Measurements from ENCODE around the gene SCAMP5. TPM values are rescaled to one million over a fixed set of nuclear protein-coding genes. Genes with fewer than 3 reads are reported as not detected.

SCAMP5 gene
- polyA plus RNA-seq, 4 donors = 19.5 to 30.0 (median 25.7) TPM

DNA sequence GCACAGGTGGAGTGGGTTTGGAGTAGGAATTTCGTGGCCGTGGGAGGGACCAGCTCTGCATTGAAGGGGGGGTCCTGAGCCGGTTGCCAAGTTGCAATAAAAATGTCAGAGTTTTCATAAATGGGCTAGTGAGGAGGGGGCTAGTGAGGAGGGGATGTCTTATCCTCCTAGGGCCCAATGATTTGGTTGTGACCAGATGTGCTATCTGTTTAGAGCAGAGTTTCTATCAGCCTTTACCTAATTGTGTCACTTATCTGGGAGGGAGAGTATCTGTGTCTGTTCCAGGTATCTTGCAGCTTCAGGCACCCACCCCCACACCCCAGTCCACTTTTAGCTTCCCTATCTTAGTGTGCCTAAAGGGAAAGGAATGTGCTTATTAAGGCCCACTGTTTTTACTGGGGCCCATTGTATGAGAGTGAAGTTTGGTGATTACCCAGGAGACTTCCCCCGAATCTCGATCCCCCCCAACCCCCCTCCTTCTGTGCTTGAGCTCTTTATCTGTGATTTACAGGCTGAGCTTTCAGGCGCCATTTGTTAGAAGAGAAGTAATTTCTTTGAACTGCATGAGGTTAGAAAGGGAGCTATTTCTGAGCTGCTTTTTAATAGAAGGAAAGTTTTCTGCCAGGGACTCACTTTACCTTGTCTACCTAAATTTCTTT lies 70.6 kb downstream of the SCAMP5 start:
- no peak for DNase-seq (ENCODE audit: low read depth in 4 of 4, low spot score in 2 of 4)

DNA sequence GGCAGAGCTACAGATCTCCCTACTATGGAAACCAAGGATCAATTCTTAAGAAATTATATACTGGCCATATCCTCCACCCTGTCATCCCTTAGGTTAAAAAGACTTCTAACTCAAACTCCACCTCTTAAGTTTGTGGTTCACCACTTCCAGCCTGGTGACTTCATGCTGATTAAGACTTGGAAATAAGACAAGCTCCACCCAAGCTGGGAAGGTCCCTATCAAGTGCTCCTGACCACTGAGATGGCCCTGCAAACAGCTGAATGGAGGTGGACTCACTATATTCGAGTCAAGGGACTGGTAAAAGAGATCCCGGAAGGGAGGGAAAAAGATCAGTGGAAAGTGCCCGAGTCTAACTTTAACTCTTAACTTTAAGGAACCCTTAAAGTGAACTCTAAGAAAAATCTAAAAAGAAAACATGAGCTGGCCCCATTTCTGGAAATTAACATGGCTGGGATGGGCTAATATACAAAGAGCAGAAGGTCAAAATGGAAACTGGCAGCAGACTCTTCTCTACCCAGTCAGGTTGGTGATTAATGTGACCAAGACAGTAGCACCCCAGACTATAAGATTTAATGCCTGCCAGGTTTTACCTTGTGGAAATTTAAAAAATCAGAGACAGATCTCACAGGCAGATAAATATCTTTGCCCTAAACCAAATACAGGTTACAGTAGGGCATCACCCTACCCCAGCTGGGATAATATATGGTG lies 71.9 kb downstream of the SCAMP5 start:
- no peak for DNase-seq (ENCODE audit: low read depth in 4 of 4, low spot score in 2 of 4)

DNA sequence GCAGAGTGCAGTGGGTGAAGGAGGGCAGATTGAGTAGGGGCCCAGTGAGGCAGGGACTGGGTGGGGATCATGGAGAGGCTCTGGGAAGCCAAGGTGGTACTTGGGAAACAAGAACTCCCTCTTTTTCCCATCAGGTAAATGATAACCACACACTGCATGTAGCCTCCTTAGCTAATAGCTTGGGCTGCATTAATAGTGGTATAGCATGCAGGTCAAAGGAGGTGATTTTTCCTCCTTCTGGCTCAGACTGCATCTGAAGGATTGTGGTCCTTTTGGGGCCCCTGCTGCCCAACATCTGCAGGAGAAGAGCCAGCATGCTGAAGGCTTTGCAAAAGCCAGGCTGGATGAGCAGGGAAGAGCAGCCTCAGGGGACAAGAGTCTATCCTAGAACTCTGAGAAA lies 73.4 kb downstream of the SCAMP5 start:
- DNase-seq (ENCODE audit: low read depth in 4 of 4, low spot score in 2 of 4) = no peak

DNA sequence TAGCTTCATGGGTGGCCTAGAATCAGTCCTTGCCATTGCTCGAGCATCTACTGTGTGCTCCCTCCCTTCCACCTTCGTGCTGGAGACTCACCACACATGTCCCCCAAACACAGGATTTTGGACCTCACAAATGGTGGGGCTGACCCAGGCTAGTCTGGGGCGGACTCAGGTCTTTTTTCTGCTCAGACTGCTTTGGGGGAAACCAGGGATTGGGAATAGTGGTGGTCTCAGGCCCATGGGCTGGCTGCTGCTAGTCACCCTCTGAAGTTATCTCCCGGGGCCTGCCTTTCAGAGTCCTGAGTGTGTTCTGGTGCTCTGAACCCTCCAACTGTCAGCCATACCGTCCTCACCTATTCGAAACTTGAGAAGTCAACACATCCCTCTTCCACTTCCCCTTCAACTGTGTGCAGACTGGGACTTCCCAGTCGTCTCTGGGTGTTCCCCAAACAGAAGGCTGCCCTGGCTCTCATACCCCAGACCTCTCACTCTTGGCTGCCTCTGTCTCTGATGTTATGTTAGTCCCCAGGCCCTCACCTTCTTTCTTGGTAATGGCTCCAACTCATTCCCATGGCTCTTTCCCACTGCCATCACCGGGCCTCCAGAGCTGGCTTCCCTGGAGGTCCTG lies 74.0 kb downstream of the SCAMP5 start:
- no peak for DNase-seq (ENCODE audit: low read depth in 4 of 4, low spot score in 2 of 4)

DNA sequence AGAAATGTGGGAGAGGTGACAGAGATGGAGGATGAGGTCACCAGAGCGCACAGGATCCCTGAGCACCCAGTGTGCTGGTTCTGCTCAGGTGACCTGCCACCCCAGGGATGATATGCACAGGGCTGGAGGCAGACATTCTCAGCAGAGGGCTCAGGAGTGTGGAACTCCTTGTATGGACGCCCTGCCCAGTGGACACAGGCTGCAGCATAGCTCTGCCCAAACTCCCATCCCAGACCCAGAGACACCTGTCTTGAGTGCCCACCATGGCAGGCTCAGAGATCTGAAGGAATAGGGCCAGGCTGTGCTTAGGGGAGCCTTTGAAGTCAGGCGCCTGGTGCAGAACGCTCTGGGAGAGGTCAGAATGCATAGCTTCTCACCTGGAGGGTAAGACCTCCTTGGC lies 75.3 kb downstream of the SCAMP5 start:
- no peak for DNase-seq (ENCODE audit: low read depth in 4 of 4, low spot score in 2 of 4)

Other genes with a start within 250 kb of the SCAMP5 start
- under 1 TPM; 0.10 to 0.25 (median 0.19) TPM for gene CYP1A2, start 246.7 kb upstream of the SCAMP5 start, polyA plus RNA-seq (ENCODE audit: insufficient read length in 4 of 4)
- 10 to 100 TPM; 45.4 to 51.3 (median 46.4) TPM for gene CSK, start 213.5 kb upstream of the SCAMP5 start, polyA plus RNA-seq (ENCODE audit: insufficient read length in 4 of 4)
- gene LMAN1L, start 182.7 kb upstream of the SCAMP5 start, polyA plus RNA-seq (ENCODE audit: insufficient read length in 4 of 4) = not detected
- gene CPLX3, start 168.9 kb upstream of the SCAMP5 start, polyA plus RNA-seq (ENCODE audit: insufficient read length in 4 of 4) = under 1 TPM in 1 of 4 donors, not detected in 3; 0.07 TPM
- gene ULK3, start 152.4 kb upstream of the SCAMP5 start, polyA plus RNA-seq (ENCODE audit: insufficient read length in 4 of 4) = 10 to 100 TPM; 30.5 to 36.2 (median 33.7) TPM
- gene SCAMP2, start 122.2 kb upstream of the SCAMP5 start, polyA plus RNA-seq (ENCODE audit: insufficient read length in 4 of 4) = 10 to 100 TPM; 68.4 to 78.0 (median 72.7) TPM
- gene MPI, start 105.5 kb upstream of the SCAMP5 start, polyA plus RNA-seq (ENCODE audit: insufficient read length in 4 of 4) = 10 to 100 TPM; 60.5 to 76.7 (median 63.1) TPM
- gene FAM219B, start 88.7 kb upstream of the SCAMP5 start, polyA plus RNA-seq (ENCODE audit: insufficient read length in 4 of 4) = 10 to 100 TPM; 52.4 to 59.7 (median 57.6) TPM
- 100 to 1,000 TPM; 191 to 233 (median 208) TPM for gene COX5A, start 57.5 kb upstream of the SCAMP5 start, polyA plus RNA-seq (ENCODE audit: insufficient read length in 4 of 4)
- gene RPP25, start 38.8 kb upstream of the SCAMP5 start, polyA plus RNA-seq (ENCODE audit: insufficient read length in 4 of 4) = 1 to 10 TPM; 2.0 to 3.4 (median 2.9) TPM
- 10 to 100 TPM; 11.1 to 15.1 (median 14.3) TPM for gene PPCDC, start 28.0 kb downstream of the SCAMP5 start, polyA plus RNA-seq (ENCODE audit: insufficient read length in 4 of 4)
- 10 to 100 TPM in 2 of 4 donors, 1 to 10 TPM in 2; 7.7 to 11.5 (median 9.9) TPM for gene C15orf39, start 206.3 kb downstream of the SCAMP5 start, polyA plus RNA-seq (ENCODE audit: insufficient read length in 4 of 4)

All from left renal cortex interstitium (tissue), 4 donors.